GM12891 (cell line): Measurements from ENCODE around the gene NHLRC2.
A peak's percentile ranks its signal among the peaks of the same experiment; 100 is the strongest.

ENCODE experiments used
- DNase-seq: peaks from one replicate; pipeline ENCODE4 v3.0.0; 2011; ENCODE audit warnings: low spot score; ENCODE audit not compliant: insufficient read length
- FAIRE-seq: peaks from 2 replicates; lab custom pipeline; 2011; peaks lifted over from hg19 to GRCh38; lab: Jason Lieb, UNC
- PAX5 ChIP-seq: IDR thresholded peaks from 2 replicates; pipeline ENCODE4 v1.6.1; 2011; ENCODE audit warnings: low read length, moderate library complexity, mild to moderate bottlenecking; ENCODE audit not compliant: insufficient read depth, severe bottlenecking
- POLR2A ChIP-seq: IDR thresholded peaks from 2 replicates; pipeline ENCODE4 v1.6.1; 2011; ENCODE audit warnings: low read depth, low read length, control low read depth
- POLR2AphosphoS5 ChIP-seq: IDR thresholded peaks from 2 replicates; pipeline ENCODE4 v1.6.1; 2011; ENCODE audit warnings: low read depth, low read length, control low read depth
- POU2F2 ChIP-seq: IDR thresholded peaks from 2 replicates; pipeline ENCODE4 v1.6.1; 2011; ENCODE audit warnings: low read depth, mild to moderate bottlenecking, control low read depth, low read length, moderate library complexity
- SPI1 ChIP-seq: IDR thresholded peaks from 2 replicates; pipeline ENCODE4 v1.6.1; 2011; ENCODE audit warnings: low read depth, low read length, control low read depth
- TAF1 ChIP-seq: IDR thresholded peaks from 2 replicates; pipeline ENCODE4 v1.6.1; 2011; ENCODE audit warnings: low read depth, low read length, control low read depth

NHLRC2 gene

DNA sequence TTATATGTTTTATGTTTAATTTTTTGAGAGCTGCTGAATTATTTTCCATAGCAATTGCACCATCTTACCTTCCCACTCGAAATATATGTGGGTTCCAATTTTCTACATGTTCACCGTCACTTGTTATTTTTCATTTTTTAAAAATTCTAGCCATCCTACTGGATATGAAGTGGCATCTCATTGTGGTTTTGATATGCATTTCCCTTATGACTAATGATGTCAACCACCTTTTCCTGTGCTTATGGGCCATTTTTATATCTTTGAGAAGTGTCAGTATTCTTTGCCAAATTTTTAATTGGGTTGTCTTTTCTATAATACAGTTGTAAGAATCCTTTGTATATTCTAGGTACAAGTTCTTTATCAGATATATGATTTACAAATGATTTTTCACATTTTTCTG lies 27.8 kb downstream of the NHLRC2 start:
- FAIRE-seq = no peak
- TF ChIP-seq TAF1 = no peak
- no peak for TF ChIP-seq SPI1
- TF ChIP-seq POLR2A = no peak
- TF ChIP-seq POU2F2 = no peak
- TF ChIP-seq PAX5 = no peak

DNA sequence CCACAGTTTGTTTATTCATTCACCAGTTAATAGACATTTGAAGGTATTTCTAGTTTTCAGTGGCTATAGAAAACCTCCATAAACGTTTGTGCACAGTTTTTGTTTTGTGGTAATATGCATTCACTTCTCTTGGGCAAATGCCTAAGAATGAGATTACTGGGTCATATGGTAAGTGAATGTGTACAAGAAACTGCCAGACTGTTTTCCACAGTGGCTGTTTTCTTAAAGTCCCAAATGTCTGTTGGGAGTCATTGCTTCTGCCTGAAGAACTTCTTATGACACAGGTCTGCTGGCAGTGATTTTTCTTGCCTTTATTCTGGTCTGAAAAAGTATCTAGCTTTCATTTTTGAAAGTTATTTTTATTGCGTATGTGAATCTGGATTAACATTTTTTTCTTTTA lies 35.5 kb downstream of the NHLRC2 start:
- no peak for DNase-seq
- no peak for FAIRE-seq
- TF ChIP-seq POLR2AphosphoS5 (no peak), PAX5 (no peak), SPI1 (no peak), TAF1 (no peak), POU2F2 (no peak), POLR2A (no peak)

More for the DNA sequence above, 27.8 kb downstream of the NHLRC2 start:
- no peak for DNase-seq

DNA sequence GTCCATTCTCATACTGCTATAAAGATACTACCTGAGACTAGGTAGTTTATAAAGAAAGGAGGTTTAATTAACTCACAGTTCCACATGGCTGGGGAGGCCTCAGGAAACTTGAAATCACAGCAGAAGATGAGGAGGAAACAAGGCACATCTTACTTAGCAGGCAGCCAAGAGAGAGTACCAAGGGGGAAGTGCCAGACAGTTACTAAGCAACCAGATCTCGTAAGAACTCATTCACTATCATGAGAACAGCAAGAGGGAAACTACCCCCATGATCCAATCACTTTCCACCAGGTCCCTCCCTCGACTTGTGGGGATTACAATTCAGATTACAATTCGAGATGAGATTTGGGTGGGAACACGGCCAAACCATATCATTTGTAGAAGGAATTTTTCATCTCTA lies 36.3 kb downstream of the NHLRC2 start:
- DNase-seq (no peak), FAIRE-seq (peak; percentile 63)
- TF ChIP-seq TAF1 (no peak), SPI1 (no peak), POU2F2 (no peak), PAX5 (no peak), POLR2AphosphoS5 (no peak), POLR2A (no peak)

DNA sequence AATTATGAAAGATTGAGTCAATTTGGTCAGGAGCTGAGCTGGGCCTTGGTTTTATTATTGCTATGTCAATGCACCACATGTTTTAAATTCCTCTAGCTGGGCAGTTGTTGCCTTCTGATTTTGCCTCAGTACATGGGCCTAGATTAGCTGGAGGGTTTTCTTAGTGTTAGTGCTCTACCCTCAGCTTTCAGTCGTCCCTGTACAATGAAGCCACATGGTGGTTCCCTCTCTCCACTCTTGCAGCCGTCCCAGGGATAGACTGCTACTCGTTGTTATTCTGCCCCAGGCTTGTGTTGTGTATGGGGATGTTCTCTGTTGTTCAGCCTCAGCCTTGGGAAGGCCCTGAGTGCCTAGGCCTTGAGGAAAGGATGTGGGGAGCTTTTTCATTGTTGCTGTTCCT lies 37.0 kb downstream of the NHLRC2 start:
- DNase-seq (no peak), FAIRE-seq (peak; percentile 71)
- no peak for TF ChIP-seq POU2F2

DNA sequence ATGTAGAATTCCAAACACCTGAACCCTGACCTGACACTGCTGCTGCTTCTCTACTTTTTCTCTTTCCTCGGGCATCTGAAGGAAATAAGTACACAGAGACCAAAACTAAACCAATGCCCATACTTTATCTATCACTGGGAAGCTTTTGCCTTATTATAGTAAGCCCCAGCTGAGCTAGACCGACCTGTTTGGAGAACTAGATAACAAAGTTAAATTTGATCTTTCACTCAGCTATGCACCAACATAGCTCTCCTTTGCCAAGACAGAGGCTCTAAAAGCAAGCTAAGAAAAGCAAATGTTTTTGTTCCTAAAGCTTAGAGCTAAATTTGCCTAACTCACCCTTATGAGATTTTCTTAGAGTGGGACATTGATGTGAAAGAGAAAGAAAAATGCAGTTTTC lies 39.1 kb downstream of the NHLRC2 start:
- no peak for FAIRE-seq
- TF ChIP-seq SPI1 (no peak), TAF1 (no peak), POLR2AphosphoS5 (no peak), PAX5 (no peak), POU2F2 (no peak)

DNA sequence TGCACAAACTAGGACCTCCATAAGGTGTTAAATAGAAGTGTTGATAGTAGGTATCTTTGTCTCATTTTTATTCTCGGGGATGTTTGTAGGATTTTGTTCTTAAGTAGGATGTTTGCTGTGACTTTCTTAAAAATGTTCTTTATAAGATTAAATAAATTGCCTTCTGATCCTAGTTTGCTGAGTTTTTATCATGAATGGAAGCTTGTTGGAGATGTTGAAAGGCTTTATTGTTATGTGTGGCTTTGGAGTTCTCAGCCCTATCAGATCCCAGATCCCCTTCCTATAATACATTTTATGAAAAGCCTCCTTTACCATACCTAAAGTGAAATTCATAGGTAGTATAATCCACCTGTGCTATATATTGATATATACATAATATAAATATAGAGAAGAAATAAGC lies 40.1 kb downstream of the NHLRC2 start:
- DNase-seq (no peak), FAIRE-seq (no peak)
- TF ChIP-seq POLR2AphosphoS5 (no peak), PAX5 (no peak), SPI1 (no peak), POU2F2 (no peak), POLR2A (no peak), TAF1 (no peak)

More for the DNA sequence above, 39.1 kb downstream of the NHLRC2 start:
- DNase-seq = no peak

DNA sequence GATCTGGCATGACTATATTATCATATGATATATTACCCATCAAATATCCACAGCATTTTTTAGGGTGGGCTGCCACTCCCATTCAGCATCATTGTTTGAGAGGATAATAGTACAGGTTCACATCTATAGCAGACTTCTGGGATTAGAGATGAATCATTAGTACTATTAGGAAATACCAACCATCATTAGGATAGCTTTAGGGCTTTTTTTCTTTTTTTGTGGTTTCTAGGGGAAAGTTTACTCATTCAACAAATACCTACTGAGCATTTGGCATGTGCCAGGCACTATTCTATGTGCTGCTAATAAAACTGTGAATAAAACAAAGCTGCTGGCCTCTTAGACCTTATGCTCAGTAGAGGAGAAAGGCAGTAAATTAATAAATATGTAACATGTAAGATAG lies 40.6 kb downstream of the NHLRC2 start:
- DNase-seq (no peak), FAIRE-seq (no peak)
- TF ChIP-seq POLR2A (no peak), PAX5 (no peak), TAF1 (no peak), SPI1 (no peak)

DNA sequence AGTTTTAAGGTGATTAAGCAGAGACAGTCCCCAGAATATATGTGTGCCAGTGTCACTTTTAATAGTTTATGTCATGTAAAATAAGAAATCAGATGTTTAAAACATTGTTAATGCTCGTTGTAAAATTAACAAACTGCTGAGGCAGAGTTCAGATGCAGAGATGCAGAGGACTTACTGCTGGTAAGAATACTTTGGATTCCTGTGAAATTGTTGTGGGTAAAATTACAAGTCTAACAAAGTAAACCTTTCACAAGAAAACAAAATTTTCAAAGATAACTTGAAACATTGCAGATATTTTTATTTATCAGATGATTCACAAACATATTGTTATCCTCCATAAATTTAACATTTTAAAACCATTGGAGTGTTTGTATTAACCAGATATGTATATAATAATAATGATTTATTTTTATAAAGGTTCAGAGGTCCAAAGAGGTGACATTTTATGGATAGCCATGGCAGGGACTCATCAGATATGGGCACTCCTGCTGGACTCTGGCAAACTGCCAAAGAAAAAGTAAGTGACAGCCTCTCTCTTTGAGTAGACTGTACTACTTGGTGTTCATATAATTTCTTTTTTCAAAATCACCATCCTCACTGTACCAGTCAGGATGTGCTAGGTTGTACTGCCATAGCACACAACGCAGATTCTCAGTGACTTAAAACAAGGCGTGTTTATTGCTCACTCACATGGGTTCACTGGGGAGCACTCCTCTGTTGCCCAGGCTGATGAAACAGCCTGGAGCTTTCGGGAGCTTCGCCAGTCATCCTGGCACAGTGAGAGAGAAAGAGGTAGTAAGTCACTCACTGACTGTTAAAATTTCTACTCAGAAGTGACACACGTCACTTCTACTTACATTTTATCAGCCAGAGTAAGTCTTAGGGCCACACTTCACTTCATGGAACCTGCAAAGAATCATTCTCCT lies 43.5 kb downstream of the NHLRC2 start:
- DNase-seq = no peak

DNA sequence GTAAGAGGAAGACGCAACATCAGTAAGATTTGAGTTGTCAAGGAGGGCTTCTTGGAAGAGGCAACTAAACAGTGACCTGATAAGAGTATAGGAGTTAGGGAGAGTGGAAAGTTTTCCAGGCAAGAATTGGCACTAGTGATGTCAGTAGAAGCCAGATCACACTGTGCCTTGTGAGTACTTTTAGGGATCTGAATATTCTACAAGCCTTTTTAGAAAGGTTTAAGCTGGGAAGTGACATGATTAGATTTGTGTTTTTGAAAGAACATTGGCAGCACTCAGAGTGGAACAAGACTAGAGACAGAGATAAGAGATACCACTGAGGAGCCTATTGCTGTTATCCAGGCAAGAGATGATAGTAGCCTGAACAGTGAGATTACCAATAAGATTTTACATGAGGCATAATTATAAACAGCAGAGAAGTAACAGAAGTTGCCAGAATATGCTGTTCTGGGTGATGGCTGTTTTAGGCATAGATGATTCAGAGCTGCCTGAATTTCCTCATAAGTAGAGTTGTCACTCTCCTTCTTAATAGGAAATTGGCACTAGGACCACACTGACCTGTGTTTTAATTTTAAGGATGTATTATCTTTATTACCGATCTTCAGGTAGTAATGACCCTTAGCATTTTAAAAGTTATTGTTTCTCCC lies 45.6 kb downstream of the NHLRC2 start:
- no peak for FAIRE-seq
- DNase-seq = no peak
- TF ChIP-seq SPI1 = no peak
- no peak for TF ChIP-seq POLR2AphosphoS5

More for the DNA sequence above, 43.5 kb downstream of the NHLRC2 start:
- TF ChIP-seq POU2F2 = no peak
- TF ChIP-seq SPI1 = no peak
- peak; percentile 13 for FAIRE-seq

DNA sequence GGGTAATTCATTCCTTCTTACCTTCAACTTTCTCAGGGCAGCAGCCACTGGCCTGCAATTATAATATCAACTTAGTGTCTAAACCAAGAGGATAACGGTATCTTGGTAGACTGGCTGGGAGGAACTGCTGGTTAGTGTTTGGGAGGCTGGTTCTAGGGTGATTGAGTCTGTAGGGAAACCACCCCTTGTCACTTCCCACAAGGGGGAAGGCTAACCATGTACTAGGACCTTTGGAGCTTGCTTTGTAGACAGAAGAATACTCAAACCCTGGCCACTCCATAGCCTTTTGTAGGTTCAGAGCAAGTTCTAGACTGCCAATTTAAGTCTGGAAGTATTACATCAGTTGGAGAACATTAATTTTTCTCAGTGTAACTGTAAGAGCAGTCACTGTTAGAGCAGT lies 51.3 kb downstream of the NHLRC2 start:
- TF ChIP-seq POLR2AphosphoS5 = no peak
- no peak for TF ChIP-seq SPI1
- no peak for TF ChIP-seq POLR2A
- TF ChIP-seq POU2F2 = no peak
- TF ChIP-seq PAX5 = no peak
- TF ChIP-seq TAF1 = no peak
- no peak for DNase-seq
- peak; percentile 45 for FAIRE-seq

DNA sequence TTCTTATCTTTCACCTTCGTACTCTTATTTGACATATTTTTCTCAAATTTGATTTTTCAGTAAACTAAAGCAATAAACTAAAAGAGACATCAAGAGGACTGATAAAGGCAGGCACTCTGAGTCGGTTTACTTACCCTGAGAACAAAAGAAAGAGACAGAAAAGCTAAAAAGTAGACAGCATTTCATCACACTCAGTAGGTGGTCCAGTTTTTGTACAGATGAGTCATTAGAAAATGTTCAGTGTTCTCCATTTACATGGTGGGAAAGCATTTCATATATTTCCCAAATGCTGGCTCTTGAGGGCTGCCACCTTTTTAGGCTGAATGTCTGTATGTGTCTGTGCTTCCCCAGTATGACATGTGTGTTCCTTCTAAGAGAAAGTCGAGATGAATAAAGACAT lies 52.7 kb downstream of the NHLRC2 start:
- TF ChIP-seq TAF1 (no peak), PAX5 (no peak), POU2F2 (no peak), POLR2A (no peak), POLR2AphosphoS5 (no peak), SPI1 (no peak)
- no peak for FAIRE-seq
- no peak for DNase-seq

DNA sequence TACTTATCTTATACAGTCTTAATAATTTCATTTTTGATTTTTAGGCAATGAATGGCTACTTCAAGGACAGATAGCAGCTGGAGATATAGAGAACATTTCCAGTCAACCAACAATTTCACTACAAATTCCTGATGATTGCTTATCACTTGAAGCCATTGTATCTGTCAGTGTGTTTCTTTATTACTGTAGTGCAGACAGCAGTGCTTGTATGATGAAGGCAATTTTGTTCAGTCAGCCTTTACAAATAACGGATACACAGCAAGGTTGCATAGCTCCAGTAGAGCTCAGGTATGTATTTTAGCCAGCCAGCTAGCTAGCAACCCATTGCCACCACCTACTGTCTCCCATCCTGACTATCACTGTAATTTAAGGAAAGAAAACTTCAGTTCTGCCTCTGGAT lies 53.8 kb downstream of the NHLRC2 start:
- DNase-seq (no peak), FAIRE-seq (peak; percentile 70)
- no peak for TF ChIP-seq POU2F2
- no peak for TF ChIP-seq POLR2A
- no peak for TF ChIP-seq SPI1
- no peak for TF ChIP-seq TAF1
- TF ChIP-seq POLR2AphosphoS5 = no peak
- TF ChIP-seq PAX5 = no peak
